Urinary bladder (tissue), 4 donors: ENCODE results near the gene CASZ1. TPM values are rescaled to one million over a fixed set of nuclear protein-coding genes. Genes with fewer than 3 reads are reported as not detected.

Experiments
- DNase-seq: peaks from one replicate; pipeline ENCODE4 v3.0.0-alpha.2; 2015; ENCODE audit errors: extremely low spot score
- H3K27ac ChIP-seq: one replicate; pipeline ENCODE4 v1.5.1; 2013; ENCODE audit warnings: low read depth, mild to moderate bottlenecking, moderate library complexity
- H3K36me3 ChIP-seq: one replicate; pipeline ENCODE4 v1.6.1; 2013; ENCODE audit warnings: mild to moderate bottlenecking, moderate library complexity; ENCODE audit not compliant: insufficient read depth
- H3K4me1 ChIP-seq: one replicate; pipeline ENCODE4 v1.6.1; 2013; ENCODE audit warnings: mild to moderate bottlenecking, moderate library complexity; ENCODE audit not compliant: insufficient read depth
- H3K4me3 ChIP-seq: one replicate; pipeline ENCODE4 v1.5.1; 2013; ENCODE audit warnings: low read depth, low read length
- WGBS: extraction: QIAGEN DNeasy Blood & Tissue Kit; methylation state at CpG from one replicate; pipeline ENCODE4 v1.1.7; 2013; 5-methylcytosine and 5-hydroxymethylcytosine counted together
- polyA plus RNA-seq: library from polyadenylated mRNA; stranded (reverse); fragments of 200-250 nt; gene quantifications from one replicate; pipeline ENCODE4 v1.2.3, GENCODE V29; 2013
- total RNA-seq: library from RNA; depleted of rRNA; stranded (reverse); fragments of >200 nt; gene quantifications from one replicate; pipeline ENCODE4 v1.2.3, GENCODE V29; 2014
- donor health status: healthy with polysubstance abuse.
- donor health status: healthy.

CASZ1 gene
- total and polyA plus RNA-seq, 2 donors, result 10.6 to 19.4 TPM

DNA sequence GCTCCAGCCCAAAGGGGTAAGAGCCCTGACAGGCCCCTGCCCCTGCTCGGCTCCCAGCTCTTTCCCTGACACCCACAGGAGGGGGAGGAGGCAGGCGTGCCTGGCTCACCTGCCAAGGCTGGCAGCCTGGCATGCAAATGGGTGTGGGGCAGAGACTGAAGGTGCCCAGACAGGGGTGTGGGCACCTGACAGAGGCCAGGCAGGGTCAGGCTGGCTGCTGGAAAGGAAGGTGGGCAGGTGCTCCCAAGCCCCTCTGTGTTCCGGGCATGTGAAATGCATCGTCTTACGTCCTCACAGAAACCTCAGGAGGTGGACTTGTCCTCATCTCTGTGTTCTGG is 19.4 kb upstream of the CASZ1 start:
- no peak for DNase-seq
- H3K27ac ChIP-seq, result no peak overlapping the region
- WGBS, result 89% methylated on average over 5 of the region's 5 CpGs

DNA sequence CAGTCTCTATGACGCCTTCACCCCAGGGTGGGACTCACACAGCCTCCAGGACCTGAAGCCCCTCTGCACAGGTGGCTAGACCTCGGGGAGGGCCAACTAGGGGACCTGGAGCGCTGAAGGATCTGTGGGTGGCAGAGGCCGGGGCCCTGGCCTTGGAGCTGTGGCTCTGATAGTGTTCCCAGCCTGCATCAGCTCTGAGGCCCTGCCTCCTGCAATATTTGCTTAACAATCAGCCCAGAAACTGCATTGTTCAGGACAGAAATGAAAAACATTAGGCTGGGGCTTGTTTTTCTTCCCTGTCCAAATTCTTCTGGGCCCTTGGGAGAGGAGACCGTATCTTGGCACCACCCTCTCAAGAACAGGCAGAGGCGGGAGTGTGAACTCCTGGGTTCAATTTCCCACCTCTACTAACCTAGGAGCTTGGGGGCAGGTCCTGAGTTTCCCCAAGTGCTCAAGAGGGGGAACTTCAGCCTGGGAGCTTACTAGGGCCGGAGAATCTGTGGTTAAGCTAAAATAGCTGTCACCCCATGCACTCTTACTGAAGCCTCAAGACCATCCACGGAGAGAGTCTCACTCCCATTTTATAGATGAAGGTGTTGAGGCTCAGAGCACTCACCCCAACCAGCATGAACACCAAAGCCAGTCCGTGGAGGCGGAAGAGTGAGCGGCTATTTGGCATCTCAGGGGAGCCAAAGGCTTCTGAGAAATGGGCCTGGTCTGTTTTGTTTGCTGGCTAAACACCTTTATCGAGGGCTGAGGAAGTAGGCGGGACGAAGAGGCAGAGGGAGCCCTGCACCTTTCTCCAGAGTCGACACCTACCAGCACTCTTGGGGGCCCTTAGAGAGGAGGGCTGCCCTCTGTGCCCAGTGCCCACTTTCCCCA is 18.8 kb upstream of the CASZ1 start:
- H3K4me3 ChIP-seq, result no peak overlapping the region
- H3K36me3 ChIP-seq, result no peaks in the 10 kb centered on the region
- no peak overlapping the region for H3K27ac ChIP-seq
- DNase-seq, result no peak
- WGBS, result 73% methylated on average over 15 of the region's 15 CpGs
- no peaks in the 10 kb centered on the region for H3K4me1 ChIP-seq

More for the DNA sequence above, 19.4 kb upstream of the CASZ1 start:
- Histone ChIP-seq H3K4me1 (no peaks in the 10 kb centered on the region), H3K4me3 (no peak overlapping the region), H3K36me3 (no peaks in the 10 kb centered on the region)

DNA sequence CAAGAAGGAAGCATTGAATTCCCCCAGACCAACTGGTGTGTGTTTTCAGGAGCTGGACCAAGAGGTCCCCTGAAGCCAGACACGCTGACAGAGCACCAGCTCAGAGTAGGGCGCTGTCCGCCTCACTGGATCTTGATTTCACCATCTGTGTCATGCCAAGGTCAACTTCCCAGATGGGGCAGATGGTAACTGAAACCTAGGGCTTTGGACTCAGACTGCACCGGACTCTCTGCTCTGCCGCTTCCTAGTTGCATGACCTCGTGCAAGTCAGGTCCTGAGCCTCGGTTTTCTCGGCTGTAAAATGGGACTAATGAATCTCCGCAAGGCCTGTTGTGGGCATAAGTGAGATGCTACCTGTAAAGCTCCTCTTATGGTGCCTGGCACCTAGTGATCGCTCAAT is 17.9 kb upstream of the CASZ1 start:
- Histone ChIP-seq H3K4me1 (no peaks in the 10 kb centered on the region), H3K27ac (no peak overlapping the region), H3K4me3 (no peak overlapping the region), H3K36me3 (no peaks in the 10 kb centered on the region)
- 92% methylated on average over 10 of the region's 10 CpGs for WGBS
- DNase-seq, result no peak

DNA sequence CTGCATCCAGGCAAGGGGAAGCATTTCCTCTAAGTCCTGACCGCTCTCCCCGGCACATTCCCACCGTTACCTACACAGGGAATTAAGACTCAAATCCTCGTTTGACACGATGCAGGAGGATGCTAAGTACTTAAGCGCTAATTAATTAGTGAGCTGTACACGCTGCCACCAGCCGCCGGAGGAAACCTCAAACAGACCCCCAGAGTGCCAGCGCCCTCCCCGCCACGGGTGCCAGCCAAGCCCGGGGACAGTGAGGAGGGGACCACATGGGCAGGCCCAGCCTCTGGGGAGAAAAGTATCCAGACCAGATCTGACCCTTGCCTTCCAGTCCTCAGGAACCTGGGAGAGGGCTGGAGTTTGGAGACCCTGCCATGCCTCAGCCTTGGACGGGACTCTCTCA is 17.4 kb upstream of the CASZ1 start:
- WGBS, result 82% methylated on average over 14 of the region's 14 CpGs
- no peak overlapping the region for H3K27ac ChIP-seq
- no peaks in the 10 kb centered on the region for H3K36me3 ChIP-seq
- DNase-seq, result no peak
- no peaks in the 10 kb centered on the region for H3K4me1 ChIP-seq
- H3K4me3 ChIP-seq, result no peak overlapping the region

DNA sequence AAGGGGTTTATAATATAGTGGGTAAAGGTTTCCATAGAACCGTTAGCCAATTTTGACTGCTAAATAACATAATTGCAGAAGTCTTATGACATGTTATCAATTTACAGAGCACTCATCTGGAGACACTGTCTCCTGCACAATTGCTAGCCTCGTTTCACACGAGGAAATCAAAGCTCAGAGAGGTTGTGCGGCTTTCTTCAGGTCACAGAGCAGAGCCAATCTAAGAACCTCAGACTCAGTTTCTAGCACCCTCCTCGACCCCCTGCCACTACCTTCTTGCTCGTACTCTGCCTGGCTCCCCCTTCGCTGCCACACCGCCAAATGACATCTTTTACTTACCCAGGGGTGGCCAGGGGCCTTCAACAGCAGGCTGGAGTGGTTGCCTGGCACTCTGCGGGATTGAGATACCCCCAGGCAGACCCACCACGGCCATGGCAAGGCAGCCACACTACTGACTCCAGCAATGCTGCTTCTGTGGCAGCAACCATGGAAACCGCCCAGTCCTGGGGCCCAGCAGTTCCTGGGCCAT is 16.0 kb upstream of the CASZ1 start:
- WGBS, result 88% methylated on average over 11 of the region's 11 CpGs
- Histone ChIP-seq H3K4me3 (no peak overlapping the region), H3K27ac (no peak overlapping the region), H3K36me3 (no peaks in the 10 kb centered on the region), H3K4me1 (no peaks in the 10 kb centered on the region)
- DNase-seq, result no peak

DNA sequence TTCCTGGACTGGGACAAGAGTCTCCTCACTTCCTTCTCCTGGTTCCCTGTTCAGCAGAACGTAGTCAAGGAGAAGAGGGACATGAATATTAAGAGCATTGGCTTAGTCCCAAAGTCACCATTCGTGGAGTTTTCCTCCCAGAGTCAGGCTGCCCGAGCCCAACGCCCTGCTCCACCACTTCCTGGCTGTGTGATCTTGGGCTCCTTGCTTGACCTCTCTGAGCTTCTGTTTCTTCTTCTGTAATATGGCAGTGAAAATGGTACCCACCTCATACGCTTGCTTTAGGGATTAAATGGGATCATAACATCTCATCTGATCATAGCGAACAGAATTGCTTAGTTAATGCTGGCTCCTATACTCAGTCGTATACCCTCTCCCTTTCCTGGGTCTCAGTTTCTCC is 12.0 kb upstream of the CASZ1 start:
- H3K27ac ChIP-seq, result no peak overlapping the region
- H3K36me3 ChIP-seq, result no peaks in the 10 kb centered on the region
- H3K4me1 ChIP-seq, result no peaks in the 10 kb centered on the region
- DNase-seq, result no peak
- WGBS, result 55% methylated on average over 7 of the region's 7 CpGs
- no peak overlapping the region for H3K4me3 ChIP-seq

DNA sequence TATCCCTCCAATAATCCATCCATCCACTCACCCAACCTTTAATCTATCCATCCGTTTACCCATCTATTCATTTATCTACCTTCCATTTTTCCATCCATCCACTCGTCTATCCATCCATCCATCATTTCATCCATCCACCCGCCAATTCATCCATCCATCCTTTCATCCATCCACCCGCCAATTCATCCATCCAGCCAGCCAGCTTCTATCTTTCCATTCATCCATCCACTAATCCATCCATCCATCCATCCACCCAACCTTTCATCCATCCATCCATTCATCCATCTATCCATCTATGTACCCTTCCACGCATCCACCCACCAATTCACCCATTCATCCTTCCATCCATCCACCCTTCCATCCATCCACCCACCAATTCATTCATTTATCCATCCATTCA is 10.5 kb upstream of the CASZ1 start:
- WGBS, result 94% methylated on average over 5 of the region's 5 CpGs
- Histone ChIP-seq H3K4me1 (no peaks in the 10 kb centered on the region), H3K36me3 (no peaks in the 10 kb centered on the region), H3K4me3 (no peak overlapping the region), H3K27ac (no peak overlapping the region)
- DNase-seq, result no peak

DNA sequence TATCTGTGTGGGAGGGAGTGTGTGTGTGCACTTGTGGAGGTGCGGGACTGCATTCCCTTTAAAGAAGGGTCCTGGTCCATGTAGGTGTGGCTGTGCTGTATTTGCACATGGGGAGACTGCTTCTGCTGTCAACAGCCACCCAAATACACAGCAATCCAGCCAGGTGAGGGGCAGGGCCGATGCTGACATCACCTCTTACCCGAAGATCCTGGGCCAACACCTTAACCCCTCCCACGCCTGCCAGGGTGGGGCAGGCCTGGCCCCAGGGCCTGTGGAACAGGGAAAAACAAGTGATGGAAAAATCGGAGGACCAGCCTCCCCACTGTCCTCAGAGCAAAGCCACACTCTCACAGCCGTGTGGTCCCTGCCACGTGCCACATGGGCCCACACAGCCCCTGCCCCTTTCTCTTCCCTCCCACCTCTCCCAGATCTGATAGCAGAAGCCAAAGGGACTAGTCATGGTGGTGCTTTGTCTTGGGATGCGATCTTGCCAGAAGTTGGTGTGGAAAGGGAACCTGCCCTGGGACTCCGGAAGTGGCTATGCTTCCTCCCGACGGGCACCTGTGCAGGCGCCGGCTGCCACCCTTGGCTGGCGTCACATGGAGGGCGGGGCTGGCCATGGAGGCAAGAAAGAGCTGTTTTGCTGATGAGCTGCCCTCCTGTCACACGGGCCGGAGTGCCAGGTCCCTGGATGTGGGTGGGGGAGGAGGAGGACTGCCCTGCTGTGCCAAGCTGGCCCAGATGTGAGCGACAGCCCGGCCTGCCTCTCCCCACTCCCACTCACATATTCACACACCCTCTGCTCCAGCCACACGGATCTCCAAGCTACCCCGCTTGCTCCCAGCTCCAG is 7.8 kb upstream of the CASZ1 start:
- no peak for DNase-seq
- Histone ChIP-seq H3K36me3 (no peaks in the 10 kb centered on the region), H3K27ac (peak overlapping the region; percentile 27), H3K4me3 (no peak overlapping the region), H3K4me1 (no peaks in the 10 kb centered on the region)
- WGBS, result 69% methylated on average over 21 of the region's 21 CpGs

DNA sequence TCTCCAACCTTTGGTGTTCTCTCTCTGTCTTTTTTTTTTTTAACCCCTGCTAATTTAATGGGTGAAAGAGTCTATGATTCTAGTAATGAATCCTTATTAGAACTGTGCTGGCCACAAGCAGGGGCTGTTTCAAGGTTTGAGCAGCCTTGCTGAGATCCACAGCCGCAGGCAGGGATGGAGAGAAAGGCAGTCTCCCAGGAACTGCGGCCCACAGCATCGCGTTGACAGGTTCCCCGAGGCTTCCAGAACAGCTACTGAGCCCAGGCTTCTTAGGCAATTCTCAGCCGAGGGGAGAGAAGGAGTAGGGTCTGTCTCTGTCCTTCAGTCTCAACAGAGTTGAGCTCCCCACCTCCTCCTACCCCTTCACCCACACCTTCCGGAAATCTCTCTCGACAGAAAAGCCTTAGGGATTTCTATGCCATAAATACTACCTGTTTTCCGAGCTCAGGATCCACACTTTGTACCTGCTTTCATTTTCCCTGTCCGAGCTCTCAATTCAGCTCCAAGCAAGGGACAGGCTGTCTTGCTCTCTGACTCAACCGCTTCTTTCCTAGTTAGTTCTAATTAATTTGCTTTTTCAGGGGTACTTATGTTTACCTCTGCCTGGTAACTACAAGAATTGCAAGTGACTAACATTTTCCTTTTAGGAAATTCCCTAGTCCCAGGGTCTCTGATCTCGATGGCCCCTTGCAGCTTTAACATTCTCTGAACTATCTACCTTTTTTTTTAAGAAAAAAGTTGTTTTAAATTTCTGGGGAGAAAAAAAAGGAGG is 6.7 kb upstream of the CASZ1 start:
- WGBS, result 48% methylated on average over 12 of the region's 12 CpGs
- Histone ChIP-seq H3K4me1 (no peaks in the 10 kb centered on the region), H3K36me3 (no peaks in the 10 kb centered on the region), H3K27ac (no peak overlapping the region), H3K4me3 (no peak overlapping the region)
- DNase-seq, result no peak

DNA sequence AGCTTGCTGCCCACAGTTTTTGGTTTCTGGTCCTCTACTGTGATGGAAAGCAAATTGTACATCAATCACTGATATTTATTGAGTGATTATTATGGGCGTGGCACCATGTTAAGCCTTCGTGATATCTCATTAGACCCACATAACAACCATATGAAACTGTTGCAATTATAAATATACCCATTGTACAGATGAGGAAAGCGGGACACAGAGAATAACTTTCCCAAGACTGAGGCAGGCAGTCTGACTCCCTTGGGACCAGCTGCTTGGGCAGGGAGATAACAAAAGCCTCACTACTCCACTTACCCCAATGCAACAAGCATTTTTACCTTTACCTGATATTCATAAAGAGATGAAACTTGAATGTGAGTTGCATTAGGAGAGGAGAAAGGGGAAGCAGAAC is 4.3 kb upstream of the CASZ1 start:
- Histone ChIP-seq H3K4me3 (no peak overlapping the region), H3K36me3 (no peaks in the 10 kb centered on the region), H3K27ac (no peak overlapping the region), H3K4me1 (peaks cover 2% of the 10 kb centered on the region)
- no peak for DNase-seq
- WGBS, result 88% methylated on average over 3 of the region's 3 CpGs

DNA sequence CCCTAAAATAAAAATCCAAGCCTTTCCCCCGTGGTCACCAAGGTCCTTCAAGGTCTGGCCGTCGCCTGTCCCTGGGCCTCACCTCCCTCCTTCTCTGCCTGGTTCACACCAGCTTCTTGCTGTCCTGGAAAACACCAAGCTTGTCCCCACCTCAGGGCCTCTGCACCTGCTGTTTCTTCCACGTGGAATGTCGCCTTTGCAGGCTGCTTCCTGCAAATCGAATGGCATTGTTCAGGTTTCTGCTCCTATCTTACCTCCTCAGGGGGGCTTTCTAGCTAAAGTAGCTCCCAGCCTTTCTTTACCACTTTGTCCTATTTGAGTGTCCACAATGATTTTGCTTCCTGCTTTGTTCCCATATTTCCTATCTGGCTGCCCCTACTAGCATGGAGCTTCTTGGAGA is 3.3 kb upstream of the CASZ1 start:
- no peaks in the 10 kb centered on the region for H3K36me3 ChIP-seq
- H3K4me1 ChIP-seq, result peaks cover 2% of the 10 kb centered on the region
- no peak overlapping the region for H3K4me3 ChIP-seq
- DNase-seq, result no peak
- WGBS, result 51% methylated on average over 6 of the region's 6 CpGs
- no peak overlapping the region for H3K27ac ChIP-seq

DNA sequence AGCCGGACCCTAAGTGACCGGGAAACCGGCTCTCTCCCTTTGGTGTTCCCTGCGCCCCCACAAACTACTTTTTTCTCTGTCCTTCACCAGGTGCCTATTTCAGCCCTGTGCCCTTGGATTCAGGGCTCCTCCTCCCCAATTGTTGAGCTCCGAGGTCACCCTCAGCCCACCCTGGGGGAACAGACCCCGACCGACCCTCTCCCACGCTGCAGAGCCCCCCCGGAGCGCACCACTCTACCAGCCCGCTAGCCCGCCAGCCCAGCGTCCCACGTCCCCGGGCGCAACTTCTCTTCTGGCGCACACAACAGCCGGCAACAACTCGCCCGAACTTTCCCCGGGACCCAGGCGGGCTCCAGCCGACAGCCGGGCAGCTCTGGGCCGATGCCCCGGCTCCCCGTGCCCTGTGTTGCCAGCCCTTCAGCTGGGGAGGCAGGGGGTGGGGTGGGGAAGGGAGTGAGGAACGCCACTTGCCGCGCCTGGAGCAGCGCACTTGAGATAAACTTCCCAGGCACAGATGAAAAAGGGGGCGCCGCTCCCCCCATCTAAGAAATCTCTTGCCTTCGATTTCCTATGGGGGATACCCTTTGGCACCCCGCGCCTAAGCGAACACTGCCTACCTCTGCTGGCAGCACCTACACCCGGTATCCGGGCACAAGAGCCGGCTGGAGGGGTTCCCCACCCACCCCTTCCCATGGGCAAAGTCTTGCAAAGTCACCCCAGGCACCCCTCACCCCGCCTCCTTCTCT is 997 bp downstream of the CASZ1 start:
- Histone ChIP-seq H3K4me3 (peak overlapping the region; percentile 71), H3K36me3 (no peaks in the 10 kb centered on the region), H3K27ac (no peak overlapping the region), H3K4me1 (peaks cover 2% of the 10 kb centered on the region)
- WGBS, result under 1% methylated on average over 41 of the region's 41 CpGs
- DNase-seq, result no peak
